GM18508 (cell line): ENCODE data around the gene LHFPL6.

Experiments used
- ATAC-seq: cut with Tn5 transposase; IDR thresholded peaks from one replicate; pipeline ENCODE4 v1.9.1; 2021; ENCODE audit warnings: moderate number of reproducible peaks; ENCODE audit not compliant: insufficient read depth, unreplicated experiment

The LHFPL6 gene

GRCh38 chr13:39401046-39401705 is 201.8 kb downstream of the LHFPL6 start:
- no peak for ATAC-seq

- ATAC-seq: no peak
These were observed 203.9 kb downstream of the LHFPL6 start for GRCh38 chr13:39399102-39399501.

GRCh38 chr13:39397896-39398265 is 205.1 kb downstream of the LHFPL6 start:
- no peak for ATAC-seq

- ATAC-seq: no peak
These were observed 205.6 kb downstream of the LHFPL6 start for GRCh38 chr13:39397226-39397895.

GRCh38 chr13:39394796-39395678 is 208.0 kb downstream of the LHFPL6 start:
- no peak for ATAC-seq

- no peak for ATAC-seq
These were observed 211.2 kb downstream of the LHFPL6 start for GRCh38 chr13:39391761-39392160.

- no peak for ATAC-seq
These were observed 214.0 kb downstream of the LHFPL6 start for GRCh38 chr13:39389013-39389412.

- ATAC-seq: no peak
These were observed 217.3 kb downstream of the LHFPL6 start for GRCh38 chr13:39385621-39386231.

GRCh38 chr13:39385154-39385553 is 217.8 kb downstream of the LHFPL6 start:
- ATAC-seq: no peak

- ATAC-seq: no peak
These were observed 221.5 kb downstream of the LHFPL6 start for GRCh38 chr13:39381456-39381855.

- ATAC-seq: no peak
These were observed 223.0 kb downstream of the LHFPL6 start for GRCh38 chr13:39379667-39380655.

- ATAC-seq: peak; percentile 96
These were observed 223.9 kb downstream of the LHFPL6 start for GRCh38 chr13:39379118-39379517.

GRCh38 chr13:39378306-39378705 is 224.7 kb downstream of the LHFPL6 start:
- ATAC-seq: no peak

GRCh38 chr13:39377699-39378098 is 225.3 kb downstream of the LHFPL6 start:
- ATAC-seq: no peak

- no peak for ATAC-seq
These were observed 226.9 kb downstream of the LHFPL6 start for GRCh38 chr13:39376076-39376475.

- ATAC-seq: no peak
These were observed 227.4 kb downstream of the LHFPL6 start for GRCh38 chr13:39375601-39376000.

- ATAC-seq: no peak
These were observed 228.2 kb downstream of the LHFPL6 start for GRCh38 chr13:39374741-39375189.

GRCh38 chr13:39373145-39373544 is 229.8 kb downstream of the LHFPL6 start:
- ATAC-seq: no peak

GRCh38 chr13:39371706-39372105 is 231.3 kb downstream of the LHFPL6 start:
- ATAC-seq: no peak
